ENCODE measurements around the gene CLEC4G.

Gene CLEC4G

DNA sequence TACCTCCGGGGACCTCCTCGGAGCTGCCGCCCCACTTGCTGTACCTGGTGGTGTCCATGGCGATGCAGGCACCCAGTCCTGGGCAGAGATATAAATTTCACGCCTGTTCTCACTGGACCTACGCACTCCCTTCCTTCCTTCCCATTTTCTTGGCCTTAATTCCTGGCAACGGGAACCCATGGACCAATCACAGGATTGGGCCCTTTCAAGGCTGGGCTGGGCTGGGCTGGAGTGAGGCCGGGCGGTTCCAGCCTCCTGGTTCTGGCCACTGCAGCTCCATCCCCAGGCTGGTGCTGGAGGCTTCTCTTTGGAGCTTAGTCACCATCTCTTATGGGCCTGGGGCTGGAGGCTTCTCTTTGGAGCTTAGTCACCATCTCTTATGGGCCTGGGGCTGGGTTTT is at the start of gene CLEC4G:
CLEC4G (minus strand) TSS at position 66 of the 400 bp plus-strand sequence; CDS start at position 58, 8 bp downstream.
- Histone ChIP-seq H3K79me2 (ENCODE audit: control insufficient read depth, insufficient read depth, low read length, unreplicated experiment) (no peaks in the 10 kb centered on the region), H3K27ac (ENCODE audit: low read depth, low read length) (no peak within 1 kb of the TSS), H3K27me3 (ENCODE audit: insufficient read depth, low read length) (peaks cover 67% of the 10 kb centered on the region), H3K4me3 (ENCODE audit: low read depth, low read length) (no peak within 1 kb of the TSS), H2AFZ (ENCODE audit: low read length, unreplicated experiment) (no peak within 1 kb of the TSS), H3K36me3 (ENCODE audit: insufficient read depth, low read length) (no peaks in the 10 kb centered on the region), H3K4me1 (ENCODE audit: control insufficient read depth, insufficient read depth, low read length, unreplicated experiment) (no peaks in the 10 kb centered on the region)

- Histone ChIP-seq H3K4me3 (ENCODE audit: low read depth, low read length) (no peak overlapping the region), H3K27ac (ENCODE audit: low read depth, low read length) (no peak overlapping the region), H2AFZ (ENCODE audit: low read length, unreplicated experiment) (no peak overlapping the region), H3K4me1 (ENCODE audit: control insufficient read depth, insufficient read depth, low read length, unreplicated experiment) (peaks cover 12% of the 10 kb centered on the region), H3K79me2 (ENCODE audit: control insufficient read depth, insufficient read depth, low read length, unreplicated experiment) (no peaks in the 10 kb centered on the region), H3K36me3 (ENCODE audit: insufficient read depth, low read length) (no peaks in the 10 kb centered on the region), H3K27me3 (ENCODE audit: insufficient read depth, low read length) (peaks cover 56% of the 10 kb centered on the region)
Observed at GRCh38 chr19:7781157-7781556, 49.2 kb upstream of the CLEC4G start.

- H3K27me3 ChIP-seq (ENCODE audit: insufficient read depth, low read length) = peaks cover 65% of the 10 kb centered on the region
- H3K27ac ChIP-seq (ENCODE audit: low read depth, low read length) = no peak overlapping the region
- H3K36me3 ChIP-seq (ENCODE audit: insufficient read depth, low read length) = no peaks in the 10 kb centered on the region
- no peak overlapping the region for H2AFZ ChIP-seq (ENCODE audit: low read length, unreplicated experiment)
- peaks cover 11% of the 10 kb centered on the region for H3K4me1 ChIP-seq (ENCODE audit: control insufficient read depth, insufficient read depth, low read length, unreplicated experiment)
- no peak overlapping the region for H3K4me3 ChIP-seq (ENCODE audit: low read depth, low read length)
- H3K79me2 ChIP-seq (ENCODE audit: control insufficient read depth, insufficient read depth, low read length, unreplicated experiment) = no peaks in the 10 kb centered on the region
Observed at GRCh38 chr19:7779631-7780486, 47.9 kb upstream of the CLEC4G start.

GRCh38 chr19:7778081-7778480 is 46.2 kb upstream of the CLEC4G start:
- Histone ChIP-seq H2AFZ (ENCODE audit: low read length, unreplicated experiment) (no peak overlapping the region), H3K27me3 (ENCODE audit: insufficient read depth, low read length) (peaks cover 56% of the 10 kb centered on the region), H3K27ac (ENCODE audit: low read depth, low read length) (no peak overlapping the region), H3K36me3 (ENCODE audit: insufficient read depth, low read length) (no peaks in the 10 kb centered on the region), H3K4me3 (ENCODE audit: low read depth, low read length) (no peak overlapping the region), H3K79me2 (ENCODE audit: control insufficient read depth, insufficient read depth, low read length, unreplicated experiment) (no peaks in the 10 kb centered on the region), H3K4me1 (ENCODE audit: control insufficient read depth, insufficient read depth, low read length, unreplicated experiment) (no peaks in the 10 kb centered on the region)

DNA sequence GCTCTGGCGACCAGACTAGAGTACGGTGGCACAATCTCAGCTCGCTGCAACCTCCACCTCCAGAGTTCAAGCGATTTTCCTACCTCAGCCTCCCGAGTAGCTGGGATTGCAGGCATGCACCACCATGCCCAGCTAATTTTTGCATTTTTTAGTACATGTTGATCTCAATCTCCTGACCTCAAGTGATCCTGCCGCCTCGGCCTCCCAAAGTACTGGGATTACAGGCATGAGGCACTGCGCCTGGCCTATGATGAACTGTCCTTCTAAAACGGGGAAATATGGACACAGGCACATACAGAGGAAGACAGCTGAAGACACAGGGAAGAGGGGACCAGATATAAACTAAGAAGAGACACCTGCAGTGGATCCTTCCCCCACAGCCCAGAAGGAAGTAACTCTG is 43.9 kb upstream of the CLEC4G start:
- peaks cover 51% of the 10 kb centered on the region for H3K27me3 ChIP-seq (ENCODE audit: insufficient read depth, low read length)
- no peak overlapping the region for H3K27ac ChIP-seq (ENCODE audit: low read depth, low read length)
- no peaks in the 10 kb centered on the region for H3K36me3 ChIP-seq (ENCODE audit: insufficient read depth, low read length)
- H3K4me3 ChIP-seq (ENCODE audit: low read depth, low read length) = no peak overlapping the region
- no peaks in the 10 kb centered on the region for H3K4me1 ChIP-seq (ENCODE audit: control insufficient read depth, insufficient read depth, low read length, unreplicated experiment)
- no peak overlapping the region for H2AFZ ChIP-seq (ENCODE audit: low read length, unreplicated experiment)
- H3K79me2 ChIP-seq (ENCODE audit: control insufficient read depth, insufficient read depth, low read length, unreplicated experiment) = no peaks in the 10 kb centered on the region

GRCh38 chr19:7773841-7774240 is 41.9 kb upstream of the CLEC4G start:
- Histone ChIP-seq H3K4me3 (ENCODE audit: low read depth, low read length) (no peak overlapping the region), H2AFZ (ENCODE audit: low read length, unreplicated experiment) (no peak overlapping the region), H3K36me3 (ENCODE audit: insufficient read depth, low read length) (no peaks in the 10 kb centered on the region), H3K27me3 (ENCODE audit: insufficient read depth, low read length) (peaks cover 44% of the 10 kb centered on the region), H3K4me1 (ENCODE audit: control insufficient read depth, insufficient read depth, low read length, unreplicated experiment) (no peaks in the 10 kb centered on the region), H3K27ac (ENCODE audit: low read depth, low read length) (no peak overlapping the region), H3K79me2 (ENCODE audit: control insufficient read depth, insufficient read depth, low read length, unreplicated experiment) (no peaks in the 10 kb centered on the region)

DNA sequence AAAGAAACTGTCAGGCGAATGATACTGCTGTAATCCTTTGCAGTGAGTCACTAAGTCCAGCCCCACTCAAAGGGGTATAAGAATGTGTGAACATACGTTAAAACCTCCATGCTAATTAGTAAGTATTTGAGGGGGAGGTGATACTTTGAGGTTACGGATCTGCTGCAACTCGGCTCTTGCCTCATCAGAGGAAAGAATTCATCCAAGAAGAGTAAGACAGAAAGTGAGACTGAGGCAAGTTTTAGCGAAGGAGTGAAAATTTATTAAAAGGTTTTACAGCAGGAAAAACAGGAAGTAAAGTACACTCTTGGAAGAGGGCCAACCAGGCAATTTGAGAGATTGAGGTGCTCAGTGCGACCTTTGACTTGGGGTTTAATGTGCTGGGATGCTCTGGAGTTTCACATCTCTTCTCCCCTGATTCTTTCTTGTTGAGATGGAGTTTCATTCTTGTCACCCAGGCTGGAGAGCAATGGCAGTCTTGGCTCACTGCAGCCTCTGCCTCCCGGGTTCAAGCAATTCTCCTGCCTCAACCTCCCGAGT is 40.9 kb upstream of the CLEC4G start:
- no peaks in the 10 kb centered on the region for H3K4me1 ChIP-seq (ENCODE audit: control insufficient read depth, insufficient read depth, low read length, unreplicated experiment)
- H3K79me2 ChIP-seq (ENCODE audit: control insufficient read depth, insufficient read depth, low read length, unreplicated experiment) = no peaks in the 10 kb centered on the region
- no peak overlapping the region for H2AFZ ChIP-seq (ENCODE audit: low read length, unreplicated experiment)
- peaks cover 41% of the 10 kb centered on the region for H3K27me3 ChIP-seq (ENCODE audit: insufficient read depth, low read length)
- H3K27ac ChIP-seq (ENCODE audit: low read depth, low read length) = no peak overlapping the region
- no peak overlapping the region for H3K4me3 ChIP-seq (ENCODE audit: low read depth, low read length)
- H3K36me3 ChIP-seq (ENCODE audit: insufficient read depth, low read length) = no peaks in the 10 kb centered on the region

DNA sequence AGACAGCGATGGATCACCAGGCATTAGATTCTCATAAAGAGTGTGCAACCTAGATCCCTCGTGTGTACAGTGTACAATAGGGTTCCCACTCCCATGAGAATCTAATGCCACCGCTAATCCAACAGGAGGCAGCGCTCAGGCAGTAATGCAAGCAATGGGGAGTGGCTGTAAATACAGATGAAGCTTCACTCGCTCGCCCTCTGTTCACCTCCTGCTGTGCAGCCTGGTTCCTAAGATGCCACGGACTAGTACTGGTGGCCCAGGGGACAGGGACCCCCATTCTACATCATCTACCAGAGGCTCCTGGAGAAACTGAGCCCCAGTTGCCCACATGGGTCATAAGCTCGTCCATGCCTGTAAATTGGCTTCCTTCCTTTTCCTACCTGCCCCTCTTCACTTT is 39.2 kb upstream of the CLEC4G start:
- H3K79me2 ChIP-seq (ENCODE audit: control insufficient read depth, insufficient read depth, low read length, unreplicated experiment) = no peaks in the 10 kb centered on the region
- H2AFZ ChIP-seq (ENCODE audit: low read length, unreplicated experiment) = no peak overlapping the region
- no peak overlapping the region for H3K4me3 ChIP-seq (ENCODE audit: low read depth, low read length)
- H3K4me1 ChIP-seq (ENCODE audit: control insufficient read depth, insufficient read depth, low read length, unreplicated experiment) = no peaks in the 10 kb centered on the region
- H3K36me3 ChIP-seq (ENCODE audit: insufficient read depth, low read length) = no peaks in the 10 kb centered on the region
- H3K27me3 ChIP-seq (ENCODE audit: insufficient read depth, low read length) = peaks cover 54% of the 10 kb centered on the region
- H3K27ac ChIP-seq (ENCODE audit: low read depth, low read length) = no peak overlapping the region

DNA sequence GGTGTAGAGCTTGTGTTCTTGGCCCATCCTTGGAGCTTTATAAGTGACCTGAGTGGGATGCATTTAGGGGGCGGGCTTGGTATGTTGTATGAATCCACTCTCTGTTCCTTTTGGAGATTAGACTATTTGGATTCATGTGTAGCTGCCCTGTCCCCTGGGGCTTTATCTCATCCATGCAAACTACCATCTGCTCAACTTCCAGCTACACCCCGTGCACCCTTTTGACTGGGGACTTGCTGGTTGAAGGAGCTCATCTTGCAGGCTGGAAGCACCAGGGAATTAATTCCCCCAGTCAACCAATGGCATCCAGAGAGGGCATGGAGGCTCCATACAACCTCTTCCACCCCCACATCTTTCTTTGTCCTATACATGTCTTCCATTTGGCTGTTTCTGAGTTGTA is 37.3 kb upstream of the CLEC4G start:
- Histone ChIP-seq H2AFZ (ENCODE audit: low read length, unreplicated experiment) (no peak overlapping the region), H3K4me3 (ENCODE audit: low read depth, low read length) (no peak overlapping the region), H3K36me3 (ENCODE audit: insufficient read depth, low read length) (no peaks in the 10 kb centered on the region), H3K27ac (ENCODE audit: low read depth, low read length) (no peak overlapping the region), H3K27me3 (ENCODE audit: insufficient read depth, low read length) (peaks cover 47% of the 10 kb centered on the region), H3K79me2 (ENCODE audit: control insufficient read depth, insufficient read depth, low read length, unreplicated experiment) (no peaks in the 10 kb centered on the region), H3K4me1 (ENCODE audit: control insufficient read depth, insufficient read depth, low read length, unreplicated experiment) (no peaks in the 10 kb centered on the region)

- Histone ChIP-seq H3K4me1 (ENCODE audit: control insufficient read depth, insufficient read depth, low read length, unreplicated experiment) (no peaks in the 10 kb centered on the region), H2AFZ (ENCODE audit: low read length, unreplicated experiment) (no peak overlapping the region), H3K79me2 (ENCODE audit: control insufficient read depth, insufficient read depth, low read length, unreplicated experiment) (no peaks in the 10 kb centered on the region), H3K27me3 (ENCODE audit: insufficient read depth, low read length) (peaks cover 52% of the 10 kb centered on the region), H3K4me3 (ENCODE audit: low read depth, low read length) (no peak overlapping the region), H3K36me3 (ENCODE audit: insufficient read depth, low read length) (no peaks in the 10 kb centered on the region), H3K27ac (ENCODE audit: low read depth, low read length) (no peak overlapping the region)
Observed at GRCh38 chr19:7767487-7767886, 35.6 kb upstream of the CLEC4G start.

DNA sequence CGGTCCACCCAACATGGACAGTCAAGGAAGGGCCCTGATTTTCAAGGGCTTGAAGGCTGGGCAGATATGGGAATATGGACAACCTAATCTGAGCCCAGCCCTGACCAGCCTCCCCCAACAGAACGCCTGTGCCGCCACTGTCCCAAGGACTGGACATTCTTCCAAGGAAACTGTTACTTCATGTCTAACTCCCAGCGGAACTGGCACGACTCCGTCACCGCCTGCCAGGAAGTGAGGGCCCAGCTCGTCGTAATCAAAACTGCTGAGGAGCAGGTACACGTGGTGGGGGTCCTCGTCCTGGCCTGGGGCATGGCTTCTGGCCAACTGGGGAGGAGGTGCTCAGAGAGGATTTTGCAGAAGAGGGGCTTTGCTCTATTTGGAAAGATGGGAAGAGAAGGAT is 34.6 kb upstream of the CLEC4G start:
- Histone ChIP-seq H3K4me1 (ENCODE audit: control insufficient read depth, insufficient read depth, low read length, unreplicated experiment) (no peaks in the 10 kb centered on the region), H2AFZ (ENCODE audit: low read length, unreplicated experiment) (no peak overlapping the region), H3K27ac (ENCODE audit: low read depth, low read length) (no peak overlapping the region), H3K4me3 (ENCODE audit: low read depth, low read length) (no peak overlapping the region), H3K79me2 (ENCODE audit: control insufficient read depth, insufficient read depth, low read length, unreplicated experiment) (no peaks in the 10 kb centered on the region), H3K27me3 (ENCODE audit: insufficient read depth, low read length) (peaks cover 50% of the 10 kb centered on the region), H3K36me3 (ENCODE audit: insufficient read depth, low read length) (no peaks in the 10 kb centered on the region)

Data from ACC112 (cell line).